K562 (cell line): ENCODE results near the gene RBMY1F.
"Not testable (repeated sequence)": the region's sequence is repeated elsewhere in the genome, so short reads cannot be mapped to it uniquely, and the experiment has no call there.

Experiments
- CTBP1 ChIP-seq: fragments of 450-650 bp; IDR thresholded peaks from 2 replicates; pipeline ENCODE4 v1.6.1; 2016; ENCODE audit warnings: borderline replicate concordance
- NFYB ChIP-seq: IDR thresholded peaks from 2 replicates; pipeline ENCODE4 v1.6.1; 2011; ENCODE audit warnings: mild to moderate bottlenecking, moderate library complexity; ENCODE audit not compliant: insufficient read length; ENCODE audit errors: extremely low read depth
- TCF7 ChIP-seq: sonication (generic); IDR thresholded peaks from 2 replicates; pipeline ENCODE4 v1.6.1; 2016; ENCODE audit warnings: antibody characterized with exemption, borderline replicate concordance

DNA sequence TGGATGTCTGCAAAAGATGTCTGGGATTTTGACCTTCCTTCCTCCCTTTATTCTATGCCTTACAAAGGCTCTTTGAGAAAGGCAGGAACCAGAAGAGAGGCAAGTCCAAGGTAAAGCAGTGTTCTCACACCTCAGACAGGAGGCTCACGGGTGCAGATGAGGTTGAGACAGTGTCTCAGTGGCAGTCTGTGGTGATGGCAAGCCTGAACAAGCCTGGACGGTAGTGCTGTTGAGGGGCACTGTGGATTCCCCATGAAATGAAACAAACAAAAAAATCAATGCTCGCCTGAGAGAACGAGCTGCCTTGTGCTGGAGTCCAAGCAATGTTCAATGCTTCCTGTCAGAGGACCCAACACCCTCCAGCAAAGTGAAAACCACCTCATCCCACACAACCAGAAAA, 31.6 kb downstream of the RBMY1F start:
- not testable (repeated sequence) for TF ChIP-seq TCF7, NFYB, CTBP1
